HG03354 (cell line): ENCODE results near the gene ATP6V0E2.
"Not testable (repeated sequence)": the region's sequence is repeated elsewhere in the genome, so short reads cannot be mapped to it uniquely, and the experiment has no call there.

Source experiments
- ATAC-seq: cut with Tn5 transposase; IDR thresholded peaks from one replicate; pipeline ENCODE4 v1.9.1; 2021; ENCODE audit warnings: mild to moderate bottlenecking; ENCODE audit not compliant: unreplicated experiment, poor library complexity, severe bottlenecking

ATP6V0E2 gene

DNA sequence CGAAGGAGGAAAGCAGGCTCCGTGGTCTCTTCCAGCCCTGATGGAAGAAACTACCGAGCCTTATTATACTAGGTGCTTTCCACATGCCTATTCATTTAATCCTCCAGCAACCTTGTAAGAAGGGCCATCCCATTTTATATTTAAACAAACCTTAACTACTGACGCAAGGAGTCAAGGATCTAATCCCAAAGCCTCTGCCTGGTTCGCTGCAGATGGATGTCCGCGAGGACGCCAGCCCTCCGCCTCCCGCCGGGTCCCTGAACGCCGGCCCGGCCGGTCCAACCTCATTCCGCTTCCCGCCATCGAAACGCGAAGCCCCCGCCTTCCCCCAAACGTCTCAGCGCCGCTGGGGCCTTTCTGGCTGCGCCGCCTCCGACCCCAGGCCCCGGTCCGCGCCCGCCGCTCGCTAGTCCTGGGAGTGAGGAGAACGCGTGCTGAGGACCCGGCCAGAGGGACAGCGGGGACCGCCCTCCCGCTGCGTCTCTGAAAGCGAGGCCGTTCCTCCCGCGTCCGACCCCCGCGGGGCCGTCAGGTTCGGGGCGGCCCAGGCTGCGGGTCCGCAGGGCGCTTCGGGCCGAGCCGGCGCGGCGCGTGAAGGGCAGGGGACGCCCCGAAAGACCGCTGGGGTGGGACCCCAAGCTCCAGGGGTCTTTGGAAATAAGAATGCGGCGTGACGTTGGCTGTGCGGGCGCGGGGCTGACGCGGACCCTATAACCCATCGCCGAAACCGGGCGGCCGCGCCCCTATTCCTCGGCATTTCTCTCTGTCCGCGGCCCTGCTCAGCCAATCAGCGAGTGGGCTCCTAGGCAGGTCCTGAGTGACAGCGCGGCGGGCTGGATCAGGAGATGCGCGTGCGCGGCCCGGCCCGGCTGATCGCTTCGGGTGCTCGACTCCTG lies at the start of gene ATP6V0E2:
Gene ATP6V0E2 (plus strand): TSS at position 896 of the 896 bp plus-strand sequence. CDS start 97 bp downstream, outside the sequence.
- peak; percentile 91 for ATAC-seq

DNA sequence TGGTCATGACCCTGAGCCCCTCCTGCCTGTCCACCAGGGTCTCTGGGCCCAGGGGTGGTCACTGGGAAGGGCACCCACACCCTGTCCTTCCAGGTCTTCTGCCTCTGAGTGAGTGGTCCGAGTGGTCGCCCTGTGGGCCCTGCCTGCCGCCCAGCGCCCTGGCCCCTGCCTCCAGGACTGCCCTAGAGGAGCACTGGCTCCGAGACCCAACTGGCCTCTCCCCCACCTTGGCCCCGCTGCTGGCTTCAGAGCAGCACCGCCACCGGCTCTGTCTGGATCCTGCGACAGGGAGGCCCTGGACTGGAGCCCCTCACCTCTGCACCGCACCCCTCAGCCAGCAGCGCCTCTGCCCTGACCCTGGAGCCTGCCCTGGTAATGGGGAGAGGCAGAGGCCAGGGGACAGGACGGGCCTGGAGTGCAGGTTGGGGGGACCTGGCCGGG lies 49.4 kb upstream of the ATP6V0E2 start:
- ATAC-seq: no peak

DNA sequence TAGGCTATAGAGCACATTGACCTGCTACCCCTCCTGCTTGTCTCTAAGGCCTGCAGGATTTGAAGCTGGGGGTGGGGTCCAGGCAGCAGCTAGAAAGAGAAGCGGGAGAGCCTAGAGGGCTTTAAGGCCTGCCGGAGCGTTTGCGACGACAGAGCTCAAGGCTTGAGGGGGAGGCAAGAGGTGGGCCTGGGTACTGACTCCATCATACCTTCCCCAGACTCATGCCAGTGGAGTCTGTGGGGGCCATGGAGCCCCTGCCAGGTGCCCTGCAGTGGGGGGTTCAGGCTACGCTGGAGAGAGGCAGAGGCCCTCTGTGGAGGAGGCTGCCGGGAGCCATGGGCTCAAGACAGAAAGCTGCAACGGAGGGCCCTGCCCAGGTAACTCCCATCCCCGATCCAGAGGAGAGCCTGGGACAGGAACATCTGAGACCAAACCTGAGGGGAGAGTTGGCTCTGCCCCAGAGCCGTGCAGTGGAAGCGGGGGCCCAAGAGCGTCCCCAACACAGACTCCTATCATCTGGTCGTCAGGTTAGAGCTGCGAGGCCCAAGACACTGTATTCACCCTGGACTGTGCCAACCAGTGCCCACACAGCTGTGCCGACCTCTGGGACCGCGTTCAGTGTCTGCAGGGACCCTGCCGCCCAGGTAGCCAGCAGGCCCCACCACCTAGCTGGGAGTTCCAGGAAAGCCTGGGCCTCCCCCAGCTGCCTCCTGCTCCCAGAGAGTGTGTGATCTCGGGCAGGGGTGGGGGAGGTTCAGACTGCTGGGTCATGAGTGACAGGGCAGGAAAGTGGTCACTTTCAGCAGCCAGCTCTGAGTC lies 48.8 kb upstream of the ATP6V0E2 start:
- ATAC-seq: no peak

DNA sequence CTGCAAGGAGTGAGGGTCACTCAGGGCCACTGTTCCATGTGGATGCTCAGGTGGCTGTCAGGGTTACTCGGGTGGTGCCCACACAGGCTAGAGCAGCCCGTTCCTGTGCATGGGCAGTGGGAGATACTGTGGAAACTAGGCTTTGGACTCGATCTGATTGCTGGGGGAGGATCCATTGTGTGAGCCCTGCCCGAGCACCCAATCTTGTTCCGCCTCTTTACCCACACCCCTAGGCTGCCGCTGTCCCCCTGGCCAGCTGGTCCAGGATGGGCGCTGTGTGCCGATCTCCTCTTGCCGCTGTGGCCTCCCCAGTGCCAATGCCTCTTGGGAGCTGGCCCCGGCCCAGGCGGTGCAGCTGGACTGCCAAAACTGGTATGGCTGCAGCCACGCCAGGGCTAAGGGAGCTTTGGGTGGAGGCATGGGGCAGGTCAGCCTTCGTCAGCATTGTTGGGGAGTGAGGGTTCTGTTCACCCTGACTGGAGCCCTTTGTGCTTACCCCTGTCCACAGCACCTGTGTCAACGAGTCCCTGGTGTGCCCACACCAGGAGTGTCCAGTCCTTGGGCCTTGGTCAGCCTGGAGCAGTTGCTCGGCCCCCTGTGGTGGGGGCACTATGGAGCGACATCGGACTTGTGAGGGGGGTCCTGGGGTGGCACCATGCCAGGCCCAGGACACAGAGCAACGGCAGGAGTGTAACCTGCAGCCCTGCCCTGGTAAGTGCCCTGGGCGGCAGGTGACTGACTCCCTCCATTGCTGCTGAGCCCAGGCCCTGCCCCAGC lies 48.0 kb upstream of the ATP6V0E2 start:
- ATAC-seq: no peak

DNA sequence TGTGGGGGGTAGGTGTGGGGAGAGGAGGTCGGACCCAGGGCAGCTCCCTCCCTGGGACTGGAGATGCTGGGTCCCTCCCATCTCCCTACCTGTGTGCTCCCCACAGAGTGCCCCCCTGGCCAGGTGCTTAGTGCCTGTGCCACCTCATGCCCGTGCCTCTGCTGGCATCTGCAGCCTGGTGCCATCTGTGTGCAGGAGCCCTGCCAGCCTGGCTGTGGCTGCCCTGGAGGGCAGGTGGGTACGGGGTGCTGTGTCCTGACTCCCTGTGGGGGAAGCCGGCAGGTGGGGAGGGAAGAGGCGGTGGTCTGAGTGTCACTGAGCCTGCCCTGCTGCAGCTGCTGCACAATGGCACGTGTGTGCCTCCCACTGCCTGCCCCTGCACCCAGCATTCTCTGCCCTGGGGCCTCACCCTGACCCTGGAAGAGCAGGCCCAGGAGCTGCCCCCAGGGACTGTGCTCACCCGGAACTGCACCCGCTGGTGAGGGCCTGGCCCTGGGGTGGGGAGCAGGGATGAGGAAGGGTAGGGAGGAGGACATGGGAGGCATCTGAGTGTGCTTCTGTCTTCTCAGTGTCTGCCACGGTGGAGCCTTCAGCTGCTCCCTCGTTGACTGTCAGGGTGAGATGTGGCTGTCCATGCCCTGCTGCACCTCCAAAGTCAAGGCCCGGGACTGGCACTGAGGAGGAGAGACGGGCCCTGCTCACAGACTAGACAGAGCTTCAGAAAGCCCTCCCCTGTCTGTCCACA lies 47.3 kb upstream of the ATP6V0E2 start:
- no peak for ATAC-seq

DNA sequence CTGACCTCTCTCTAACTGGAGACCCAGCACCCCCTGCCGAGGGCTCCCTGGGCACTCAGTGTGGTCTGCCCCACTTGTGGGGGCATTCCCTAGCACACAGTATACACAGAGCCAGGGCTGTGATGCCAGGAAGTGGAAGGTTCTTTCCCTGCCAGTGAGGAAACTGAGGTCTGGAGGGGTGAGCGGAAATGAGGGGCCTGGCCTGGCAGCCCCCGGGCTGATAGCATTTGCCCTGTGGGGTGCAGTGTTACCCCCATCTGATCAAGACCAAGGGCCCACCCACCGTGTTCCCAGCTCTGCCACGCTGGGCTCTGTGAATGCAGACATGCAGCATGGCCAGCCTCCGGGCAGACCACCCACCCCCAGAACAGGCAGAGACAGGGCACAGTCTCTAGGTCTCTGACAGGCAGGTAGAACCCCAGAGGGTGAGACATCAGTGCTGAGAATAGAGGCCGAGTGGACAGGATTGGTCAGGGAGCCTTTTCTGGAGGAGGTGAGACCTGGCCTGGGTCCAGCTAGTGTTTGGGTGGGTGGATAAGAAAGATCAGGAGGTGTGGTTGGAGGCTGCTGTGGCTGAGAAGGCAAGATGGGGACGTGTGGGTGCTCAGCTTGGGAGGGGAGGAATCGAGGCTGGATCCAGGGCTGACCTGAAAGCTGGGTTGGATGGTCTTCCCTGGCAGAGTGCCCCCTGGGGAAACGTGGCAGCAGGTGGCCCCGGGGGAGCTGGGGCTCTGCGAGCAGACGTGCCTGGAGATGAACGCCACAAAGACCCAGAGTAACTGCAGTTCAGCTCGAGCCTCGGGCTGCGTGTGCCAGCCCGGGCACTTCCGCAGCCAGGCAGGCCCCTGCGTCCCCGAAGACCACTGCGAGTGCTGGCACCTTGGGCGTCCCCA lies 46.4 kb upstream of the ATP6V0E2 start:
- no peak for ATAC-seq

DNA sequence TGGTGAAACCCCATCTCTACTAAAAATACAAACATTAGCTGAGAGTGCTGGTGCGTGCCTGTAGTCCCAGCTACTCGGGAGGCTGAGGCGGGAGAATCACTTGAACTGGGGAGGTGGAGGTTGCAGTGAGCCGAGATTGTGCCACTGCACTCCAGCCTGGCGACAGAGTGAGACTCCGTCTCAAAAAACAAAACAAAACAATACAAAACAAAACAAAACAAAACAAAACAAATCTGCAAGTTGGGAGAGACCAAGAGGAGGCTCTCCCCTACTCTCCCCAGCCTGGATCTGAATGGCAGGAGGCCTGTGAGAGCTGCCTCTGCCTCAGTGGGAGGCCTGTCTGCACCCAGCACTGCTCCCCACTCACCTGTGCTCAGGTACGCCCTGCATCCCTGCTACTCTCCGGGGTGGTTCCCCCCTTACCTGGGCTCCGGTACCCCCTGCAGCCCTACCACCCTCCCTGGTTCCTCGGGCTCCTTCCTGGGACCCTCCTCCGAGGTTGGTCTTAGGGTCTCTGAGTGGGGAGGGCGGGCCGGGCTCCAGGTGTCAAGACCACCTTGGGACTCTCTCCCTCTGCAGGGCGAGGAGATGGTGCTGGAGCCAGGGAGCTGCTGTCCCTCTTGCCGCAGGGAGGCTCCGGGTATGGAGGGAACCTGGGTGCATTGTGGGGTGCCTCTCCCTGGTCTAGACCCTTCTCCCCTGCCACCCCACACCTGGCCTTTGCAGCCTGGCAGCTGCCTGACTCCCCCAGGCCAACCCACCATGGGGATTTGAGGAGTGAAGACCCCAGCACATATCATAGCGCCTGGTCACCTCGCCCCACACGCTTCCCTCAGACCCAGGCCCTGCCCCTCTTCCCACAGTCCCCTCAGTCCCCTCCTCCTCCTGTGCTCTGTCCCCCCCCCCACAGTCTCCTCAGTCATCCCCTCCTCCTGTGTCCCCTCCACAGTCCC lies 45.1 kb upstream of the ATP6V0E2 start:
- no peak for ATAC-seq

DNA sequence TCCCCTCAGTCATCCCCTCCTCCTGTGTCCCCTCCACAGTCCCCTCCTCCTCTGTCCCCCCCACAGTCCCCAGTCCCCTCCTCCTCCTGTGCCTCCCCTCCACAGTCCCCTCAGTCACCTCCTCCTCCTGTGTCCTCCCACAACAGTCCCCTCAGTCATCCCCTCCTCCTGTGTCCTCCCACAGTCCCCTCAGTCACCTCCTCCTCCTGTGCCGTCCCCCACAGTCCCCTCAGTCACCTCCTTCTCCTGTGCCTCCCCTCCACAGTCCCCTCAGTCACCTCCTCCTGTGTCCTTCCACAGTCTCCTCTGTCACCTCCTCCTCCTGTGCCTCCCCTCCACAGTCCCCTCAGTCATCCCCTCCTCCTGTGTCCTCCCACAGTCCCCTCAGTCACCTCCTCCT lies 43.2 kb upstream of the ATP6V0E2 start:
- ATAC-seq: not testable (repeated sequence)

DNA sequence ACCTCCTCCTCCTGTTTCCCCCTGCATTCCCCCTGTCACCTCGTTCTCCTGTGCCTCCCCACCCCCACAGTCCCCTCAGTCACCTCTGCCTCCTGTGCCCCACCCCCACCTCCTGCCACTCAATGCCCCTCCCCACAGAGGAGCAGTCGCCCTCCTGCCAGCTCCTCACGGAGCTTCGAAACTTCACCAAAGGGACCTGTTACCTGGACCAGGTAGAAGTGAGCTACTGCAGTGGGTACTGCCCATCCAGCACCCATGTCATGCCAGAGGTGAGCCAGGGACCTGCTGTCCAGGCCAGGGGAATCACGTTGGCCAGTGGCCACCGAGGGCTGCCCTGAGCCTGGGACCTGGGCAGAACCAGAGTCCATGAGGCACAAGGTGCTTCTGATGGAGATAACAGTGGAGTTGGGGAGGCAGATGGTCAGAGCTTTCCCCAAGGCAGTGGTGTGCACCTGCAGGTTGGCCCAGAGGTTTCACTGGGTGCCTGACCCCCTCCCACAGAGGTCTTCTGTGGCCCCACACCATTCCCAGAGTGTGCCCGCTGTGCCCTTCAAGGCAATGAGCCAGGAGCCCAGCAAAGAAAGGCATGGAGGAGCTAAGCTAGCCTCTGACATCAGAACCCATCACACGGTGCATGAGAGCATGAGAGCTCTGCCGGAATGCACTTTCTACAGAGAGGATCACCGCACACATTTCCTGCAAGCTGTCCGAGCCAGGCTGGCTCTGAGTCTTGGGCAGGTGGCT lies 42.6 kb upstream of the ATP6V0E2 start:
- ATAC-seq: no peak

DNA sequence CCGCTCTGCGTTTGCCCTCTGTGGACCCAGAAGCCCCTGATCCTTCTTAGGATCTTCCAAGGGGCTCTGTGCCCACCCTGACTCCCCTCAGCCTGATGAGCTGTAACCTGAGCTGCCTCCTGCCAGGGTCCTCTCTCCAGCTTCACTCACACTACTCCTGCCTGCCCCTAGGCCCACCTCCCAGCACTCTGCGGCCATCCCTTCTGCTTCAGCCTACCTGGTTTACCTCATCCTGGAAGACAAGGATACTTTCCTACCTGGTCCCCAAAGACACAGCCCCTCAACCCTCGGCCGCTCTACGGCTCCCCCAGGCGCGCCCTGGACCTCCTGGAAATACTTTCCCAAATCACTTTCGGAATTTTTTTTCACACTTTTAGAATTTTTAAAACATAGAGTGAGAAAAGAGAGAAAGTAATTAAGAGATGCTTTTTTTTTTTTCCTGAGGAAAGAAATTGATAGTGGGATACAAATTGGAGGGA lies 42.0 kb upstream of the ATP6V0E2 start:
- no peak for ATAC-seq

DNA sequence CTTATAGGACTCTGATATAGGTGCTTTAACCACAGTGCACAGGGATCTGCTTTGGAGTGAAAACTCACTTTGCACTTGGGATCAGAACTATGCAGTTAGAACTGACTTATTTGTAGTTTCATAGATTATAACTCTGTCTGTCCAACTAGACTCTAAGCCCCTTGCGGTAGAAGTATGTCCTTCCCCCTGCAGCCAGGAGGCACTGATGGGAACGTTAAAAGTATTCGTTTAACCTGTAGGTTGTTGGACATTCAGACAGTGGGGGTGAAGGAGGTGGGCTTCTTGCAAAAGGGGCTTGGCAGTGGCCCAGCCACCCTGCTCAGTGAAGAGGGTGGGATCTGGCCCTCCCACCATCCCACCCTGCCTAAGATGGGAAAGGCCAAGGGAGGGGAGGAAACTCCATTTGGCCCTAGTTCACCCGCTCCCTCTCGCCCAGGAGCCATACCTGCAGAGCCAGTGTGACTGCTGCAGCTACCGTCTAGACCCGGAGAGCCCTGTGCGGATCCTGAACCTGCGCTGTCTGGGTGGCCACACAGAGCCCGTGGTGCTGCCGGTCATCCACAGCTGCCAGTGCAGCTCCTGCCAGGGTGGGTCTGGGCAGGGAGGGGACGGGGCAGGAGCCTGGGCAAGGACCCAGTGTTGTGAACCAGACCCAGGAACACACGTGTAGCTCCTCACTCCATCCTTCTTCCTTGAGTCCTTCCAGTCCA lies 41.3 kb upstream of the ATP6V0E2 start:
- ATAC-seq: no peak

DNA sequence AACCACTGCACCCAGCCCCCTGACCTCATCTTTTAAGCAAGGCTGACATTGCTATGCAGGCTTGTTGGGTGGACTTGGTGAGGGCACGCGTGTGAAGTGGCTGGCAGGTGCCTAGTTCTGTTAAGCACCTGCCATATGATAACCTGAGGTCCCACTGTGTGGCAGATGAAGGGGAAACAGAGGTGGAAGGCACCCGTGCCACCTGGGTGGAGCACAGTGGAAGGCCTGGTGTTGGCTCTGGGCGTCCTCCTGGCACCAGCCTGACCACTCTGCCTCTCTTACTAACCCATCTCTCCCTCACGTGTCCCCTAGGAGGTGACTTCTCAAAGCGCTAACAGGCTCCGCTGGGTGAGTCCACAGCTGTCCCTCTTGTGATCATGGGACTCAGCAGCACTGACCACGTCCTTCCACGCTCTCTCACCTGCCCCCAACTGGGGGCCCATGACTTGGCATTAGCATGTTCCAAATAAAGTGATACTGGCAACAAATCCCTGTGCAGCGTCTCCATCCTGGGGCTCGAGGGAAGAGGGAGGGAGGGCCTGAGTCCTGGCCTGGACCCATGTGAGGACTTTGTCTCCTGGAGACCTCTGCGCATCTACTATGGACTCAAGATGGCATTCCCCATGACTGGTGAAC lies 40.2 kb upstream of the ATP6V0E2 start:
- ATAC-seq: no peak

DNA sequence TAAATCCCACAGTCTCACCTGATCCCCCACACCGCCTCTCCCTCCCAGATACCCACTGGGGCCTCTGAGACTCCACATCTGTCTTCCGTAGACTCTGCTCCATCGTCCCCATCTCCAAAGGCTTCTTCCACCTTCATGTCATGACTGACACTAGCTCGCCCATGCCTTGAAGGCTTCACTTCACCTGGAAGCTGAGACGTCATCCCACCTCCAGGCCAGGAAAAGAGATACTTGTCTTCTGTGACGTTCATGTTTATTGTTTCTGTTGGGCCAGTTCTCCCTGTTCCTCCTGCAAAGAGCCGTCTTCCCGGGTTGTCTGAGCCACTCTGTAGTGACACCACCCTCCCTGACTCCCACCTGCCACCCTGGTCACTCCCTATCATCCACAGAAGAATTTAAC lies 39.2 kb upstream of the ATP6V0E2 start:
- ATAC-seq: no peak

DNA sequence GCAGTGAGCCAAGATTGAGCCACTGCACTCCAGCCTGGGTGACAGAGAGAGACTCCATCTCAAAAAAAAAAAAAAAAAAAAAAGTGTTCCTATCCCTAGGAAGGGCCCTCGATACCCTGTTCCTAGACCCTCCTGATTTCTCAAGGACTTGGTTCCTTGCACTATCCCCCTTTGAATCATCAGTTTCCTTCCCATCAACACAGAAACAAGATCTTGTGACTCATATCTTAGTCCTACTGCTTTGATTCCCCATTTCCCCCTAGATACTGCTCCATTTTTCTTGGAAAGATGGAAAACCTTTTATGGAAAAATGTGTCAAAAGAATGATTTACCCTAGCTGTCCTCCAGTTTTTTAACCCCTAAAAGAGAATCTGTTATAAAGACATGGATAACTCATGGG lies 37.3 kb upstream of the ATP6V0E2 start:
- no peak for ATAC-seq

DNA sequence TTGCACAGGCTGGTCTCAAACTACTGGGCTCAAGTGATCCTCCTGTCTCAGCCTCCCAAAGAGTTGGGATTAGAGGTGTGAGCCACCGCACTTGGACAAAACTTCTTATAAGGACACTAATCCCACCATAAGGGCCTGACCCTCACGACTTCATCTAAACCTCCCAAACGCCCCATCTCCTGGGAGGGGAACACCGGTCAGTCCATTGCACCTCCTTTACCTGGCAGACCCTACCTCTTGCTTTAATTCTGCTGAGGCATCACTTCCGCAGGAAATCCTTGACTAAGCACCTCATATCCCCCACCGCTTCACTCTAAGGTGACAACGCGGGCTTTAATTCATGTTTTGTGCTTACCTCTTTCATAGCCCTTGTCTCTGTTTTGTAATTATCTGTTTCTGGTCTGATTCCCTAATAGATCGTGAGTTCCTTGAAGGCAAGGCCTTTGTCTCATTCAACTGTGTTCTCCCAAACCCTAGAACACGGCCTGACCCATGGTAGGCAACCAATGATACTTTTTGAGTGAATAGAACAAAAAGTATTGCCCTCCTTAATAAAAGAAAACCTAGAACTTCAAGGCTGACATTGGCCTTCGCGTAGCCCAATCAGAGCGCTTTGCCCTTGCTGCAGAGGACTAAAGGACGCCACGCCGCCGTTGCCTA lies 36.1 kb upstream of the ATP6V0E2 start:
- no peak for ATAC-seq
